ENCODE measurements around the gene TANC1. TPM values are rescaled to one million over a fixed set of nuclear protein-coding genes. Genes with fewer than 3 reads are reported as not detected.

Gene TANC1
- total RNA-seq, 2 donors from 2014 or later, result 2.9 to 9.5 TPM

DNA sequence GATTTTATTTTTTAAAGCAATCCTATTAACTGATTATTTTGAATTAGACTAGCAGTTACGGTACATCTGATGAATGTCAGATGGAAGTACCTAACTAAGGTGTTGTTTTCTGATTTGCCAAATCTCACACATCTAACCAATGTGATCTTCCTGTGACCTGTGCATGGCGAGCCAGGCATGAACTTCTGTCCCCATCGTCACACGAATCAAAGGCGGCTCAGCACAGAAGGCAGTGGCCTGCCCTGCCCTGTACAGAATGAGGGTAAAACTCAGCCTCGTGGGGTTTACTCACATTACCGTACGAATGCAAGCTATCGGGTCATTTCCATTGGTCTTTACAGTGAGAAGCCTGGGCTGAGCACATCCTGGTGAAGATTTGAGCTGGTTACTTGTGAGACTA, 230.8 kb downstream of the TANC1 start:
- 94 to 96% methylated on average over 8 to 9 of the region's 9 CpGs for WGBS, 2 experiments (ENCODE audit: insufficient coverage in 1 of 2, insufficient read length in 1 of 2)
- H3K9ac ChIP-seq (ENCODE audit: extremely low read depth, low read length, poor library complexity, severe bottlenecking), result no peak overlapping the region
- no peak for DNase-seq
- peaks cover 6% of the 10 kb centered on the region for H3K4me1 ChIP-seq (ENCODE audit: control insufficient read depth, insufficient read depth, low read length)
- no peak overlapping the region for H3K27ac ChIP-seq (ENCODE audit: low read depth, low read length)
- Mint-ChIP-seq H3K27me3 (ENCODE audit: insufficient read depth) (no peaks in the 10 kb centered on the region), H3K36me3 (ENCODE audit: low read depth) (no peaks in the 10 kb centered on the region), H3K27ac (no peak overlapping the region), H3K4me1 (peaks cover 14% of the 10 kb centered on the region), H3K9me3 (no peaks in the 10 kb centered on the region), H3K4me3 (no peak overlapping the region)
- TF ChIP-seq, protein P1, sequence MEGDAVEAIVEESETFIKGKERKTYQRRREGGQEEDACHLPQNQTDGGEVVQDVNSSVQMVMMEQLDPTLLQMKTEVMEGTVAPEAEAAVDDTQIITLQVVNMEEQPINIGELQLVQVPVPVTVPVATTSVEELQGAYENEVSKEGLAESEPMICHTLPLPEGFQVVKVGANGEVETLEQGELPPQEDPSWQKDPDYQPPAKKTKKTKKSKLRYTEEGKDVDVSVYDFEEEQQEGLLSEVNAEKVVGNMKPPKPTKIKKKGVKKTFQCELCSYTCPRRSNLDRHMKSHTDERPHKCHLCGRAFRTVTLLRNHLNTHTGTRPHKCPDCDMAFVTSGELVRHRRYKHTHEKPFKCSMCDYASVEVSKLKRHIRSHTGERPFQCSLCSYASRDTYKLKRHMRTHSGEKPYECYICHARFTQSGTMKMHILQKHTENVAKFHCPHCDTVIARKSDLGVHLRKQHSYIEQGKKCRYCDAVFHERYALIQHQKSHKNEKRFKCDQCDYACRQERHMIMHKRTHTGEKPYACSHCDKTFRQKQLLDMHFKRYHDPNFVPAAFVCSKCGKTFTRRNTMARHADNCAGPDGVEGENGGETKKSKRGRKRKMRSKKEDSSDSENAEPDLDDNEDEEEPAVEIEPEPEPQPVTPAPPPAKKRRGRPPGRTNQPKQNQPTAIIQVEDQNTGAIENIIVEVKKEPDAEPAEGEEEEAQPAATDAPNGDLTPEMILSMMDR (conservative IDR thresholded peaks at IDR 0.05), result no peak
- H3K27me3 ChIP-seq (ENCODE audit: control insufficient read depth, insufficient read depth, low read length, poor library complexity, severe bottlenecking), result no peaks in the 10 kb centered on the region
- no peak overlapping the region for H3K4me3 ChIP-seq (ENCODE audit: low read length)
- no peaks in the 10 kb centered on the region for H3K9me3 ChIP-seq (ENCODE audit: control insufficient read depth, low read length)
- H3K36me3 ChIP-seq (ENCODE audit: control insufficient read depth, insufficient read depth, low read length), result peaks cover 88% of the 10 kb centered on the region

DNA sequence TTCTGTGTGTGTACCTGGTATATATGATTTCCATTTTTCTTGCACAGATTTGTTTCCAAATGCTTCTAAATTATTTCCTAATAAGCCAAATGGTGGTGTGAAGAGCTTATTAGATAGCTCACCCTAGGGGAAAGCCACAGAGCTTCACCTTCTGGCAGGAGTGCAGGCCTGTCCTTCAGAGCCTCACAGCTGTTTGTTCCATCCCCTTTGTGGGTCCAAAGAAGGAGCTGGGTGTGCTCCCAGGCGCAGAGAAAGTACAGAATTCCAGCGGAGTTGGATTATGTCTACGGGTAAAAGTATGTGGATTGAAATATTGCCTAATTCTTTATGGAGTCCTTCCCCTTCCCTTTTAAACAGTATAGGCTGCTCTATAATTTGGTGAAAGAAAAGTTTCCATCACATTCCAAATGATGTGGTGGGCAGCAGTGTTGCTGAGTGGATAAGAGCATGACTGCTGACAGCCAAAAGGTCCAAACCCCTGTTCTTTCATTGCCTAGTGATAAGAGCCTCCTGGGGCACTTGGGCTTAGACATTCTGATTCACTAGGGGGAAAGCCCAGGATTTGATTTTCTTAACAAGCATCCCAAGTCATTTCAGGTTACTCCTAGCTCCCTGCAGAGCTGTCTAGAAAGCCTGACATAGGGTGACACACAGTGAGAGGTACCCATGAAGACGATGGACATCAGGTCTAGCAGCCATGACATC, 231.5 kb downstream of the TANC1 start:
- Mint-ChIP-seq H3K27me3 (ENCODE audit: insufficient read depth) (no peaks in the 10 kb centered on the region), H3K36me3 (ENCODE audit: low read depth) (no peaks in the 10 kb centered on the region), H3K9me3 (no peaks in the 10 kb centered on the region), H3K4me1 (peaks cover 14% of the 10 kb centered on the region), H3K27ac (no peak overlapping the region), H3K4me3 (no peak overlapping the region)
- Histone ChIP-seq H3K36me3 (ENCODE audit: control insufficient read depth, insufficient read depth, low read length) (peaks cover 88% of the 10 kb centered on the region), H3K4me3 (ENCODE audit: low read length) (no peak overlapping the region), H3K27ac (ENCODE audit: low read depth, low read length) (no peak overlapping the region), H3K27me3 (ENCODE audit: control insufficient read depth, insufficient read depth, low read length, poor library complexity, severe bottlenecking) (no peaks in the 10 kb centered on the region), H3K4me1 (ENCODE audit: control insufficient read depth, insufficient read depth, low read length) (peaks cover 6% of the 10 kb centered on the region), H3K9ac (ENCODE audit: extremely low read depth, low read length, poor library complexity, severe bottlenecking) (no peak overlapping the region), H3K9me3 (ENCODE audit: control insufficient read depth, low read length) (no peaks in the 10 kb centered on the region)
- TF ChIP-seq, protein P1 (conservative IDR thresholded peaks at IDR 0.05), result peak; percentile 23
- 97% methylated on average over 4 of the region's 4 CpGs for WGBS, 2 experiments (ENCODE audit: insufficient coverage in 1 of 2, insufficient read length in 1 of 2)
- DNase-seq, result no peak

DNA sequence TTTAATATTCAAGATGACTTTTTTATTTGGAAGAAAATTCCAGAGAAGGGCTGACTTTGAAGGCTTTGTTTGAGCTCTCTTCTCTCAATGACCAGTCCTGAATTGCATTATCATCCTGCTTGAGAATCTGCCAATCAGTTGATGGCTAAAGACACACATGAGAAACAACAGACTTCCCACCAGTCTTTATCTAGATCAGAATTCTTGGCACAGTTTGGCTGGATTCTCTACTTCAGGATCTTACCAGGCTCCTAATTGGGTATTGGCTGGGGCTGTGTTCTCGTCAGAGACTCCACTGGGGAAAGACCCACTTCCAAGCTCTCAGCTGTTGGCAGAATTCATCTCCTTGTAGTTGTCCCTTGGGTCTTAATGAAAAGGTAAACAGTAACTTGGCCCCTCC, 232.1 kb downstream of the TANC1 start:
- H3K4me3 ChIP-seq (ENCODE audit: low read length), result no peak overlapping the region
- no peak for DNase-seq
- H3K9ac ChIP-seq (ENCODE audit: extremely low read depth, low read length, poor library complexity, severe bottlenecking), result no peak overlapping the region
- TF ChIP-seq, protein P1 (conservative IDR thresholded peaks at IDR 0.05), result no peak
- peaks cover 6% of the 10 kb centered on the region for H3K4me1 ChIP-seq (ENCODE audit: control insufficient read depth, insufficient read depth, low read length)
- no peaks in the 10 kb centered on the region for H3K36me3 Mint-ChIP-seq (ENCODE audit: low read depth)
- peaks cover 88% of the 10 kb centered on the region for H3K36me3 ChIP-seq (ENCODE audit: control insufficient read depth, insufficient read depth, low read length)
- peaks cover 14% of the 10 kb centered on the region for H3K4me1 Mint-ChIP-seq
- no peak overlapping the region for H3K27ac ChIP-seq (ENCODE audit: low read depth, low read length)
- no peaks in the 10 kb centered on the region for H3K9me3 ChIP-seq (ENCODE audit: control insufficient read depth, low read length)
- no peaks in the 10 kb centered on the region for H3K27me3 ChIP-seq (ENCODE audit: control insufficient read depth, insufficient read depth, low read length, poor library complexity, severe bottlenecking)
- H3K4me3 Mint-ChIP-seq, result no peak overlapping the region
- H3K9me3 Mint-ChIP-seq, result no peaks in the 10 kb centered on the region
- H3K27me3 Mint-ChIP-seq (ENCODE audit: insufficient read depth), result no peaks in the 10 kb centered on the region
- no peak overlapping the region for H3K27ac Mint-ChIP-seq
- 95 to 100% methylated on average over 1 of the region's 1 CpG for WGBS, 2 experiments (ENCODE audit: insufficient coverage in 1 of 2, insufficient read length in 1 of 2)
